Liver (tissue), 9 donors: ENCODE data around the gene PGM1. TPM values are rescaled to one million over a fixed set of nuclear protein-coding genes. Genes with fewer than 3 reads are reported as not detected.

ENCODE experiments used
- DNase-seq: peaks from one replicate; pipeline ENCODE4 v3.0.0-alpha.2; 2017; ENCODE audit warnings: low spot score
- H3K27ac ChIP-seq, 2 donors: one replicate each; pipeline ENCODE4 v1.7.0; 2013; ENCODE audit warnings: inconsistent platforms in 2 of 2, low read length in 2 of 2, control low read depth in 1 of 2, low read depth in 1 of 2, mild to moderate bottlenecking in 1 of 2
- H3K27me3 ChIP-seq, 4 donors: one replicate each; pipeline versions ENCODE4 v1.6.1 to v1.7.0; 2013; ENCODE audit warnings: low read length in 3 of 4, inconsistent platforms in 1 of 4, mild to moderate bottlenecking in 1 of 4, moderate library complexity in 1 of 4; ENCODE audit not compliant: control insufficient read depth in 4 of 4, insufficient read depth in 4 of 4
- H3K36me3 ChIP-seq, 4 donors: one replicate each; pipeline versions ENCODE4 v1.6.1 to v1.7.0; 2013; ENCODE audit warnings: low read length in 3 of 4, mild to moderate bottlenecking in 3 of 4, low read depth in 1 of 4, moderate library complexity in 1 of 4; ENCODE audit not compliant: control insufficient read depth in 4 of 4, insufficient read depth in 3 of 4
- H3K4me1 ChIP-seq, 4 donors: one replicate each; pipeline versions ENCODE4 v1.6.1 to v1.7.0; 2013; ENCODE audit warnings: low read length in 3 of 4, mild to moderate bottlenecking in 3 of 4, moderate library complexity in 1 of 4; ENCODE audit not compliant: control insufficient read depth in 4 of 4, insufficient read depth in 4 of 4
- H3K4me3 ChIP-seq, 3 donors: one replicate each; pipeline versions ENCODE4 v1.6.1 to v1.7.0; 2013; ENCODE audit warnings: low read length in 3 of 3, control low read depth in 1 of 3, low read depth in 1 of 3, mild to moderate bottlenecking in 1 of 3
- H3K9ac ChIP-seq, 2 donors: one replicate each; pipeline ENCODE4 v1.7.0; 2013; ENCODE audit warnings: low read length in 2 of 2, mild to moderate bottlenecking in 2 of 2, moderate library complexity in 2 of 2, control low read depth in 1 of 2, low read depth in 1 of 2
- H3K9me3 ChIP-seq, 4 donors: one replicate each; pipeline versions ENCODE4 v1.6.1 to v1.7.0; 2013; ENCODE audit warnings: low read length in 3 of 4; ENCODE audit not compliant: control insufficient read depth in 4 of 4
- CTCF ChIP-seq: fragments of 150-350 bp; IDR thresholded peaks from 2 replicates; pipeline ENCODE4 v1.5.1; 2017; ENCODE audit warnings: improper control_type of control experiment, low read depth, low read length; ENCODE audit not compliant: missing input control
- EGR1 ChIP-seq, 2 donors: IDR thresholded peaks; 2 replicates each; pipeline ENCODE4 v1.6.1; 2016 to 2018; ENCODE audit warnings: antibody characterized with exemption in 2 of 2, low read depth in 2 of 2
- FOXA1 ChIP-seq: IDR thresholded peaks from 2 replicates; pipeline ENCODE4 v1.6.1; 2016; ENCODE audit warnings: antibody characterized with exemption
- HNF4A ChIP-seq, 2 donors: conservative IDR thresholded peaks; 2 replicates each; pipeline ENCODE4 v1.6.1; 2016; ENCODE audit warnings: antibody characterized with exemption in 2 of 2, mild to moderate bottlenecking in 2 of 2
- MAX ChIP-seq: IDR thresholded peaks from 2 replicates; pipeline ENCODE4 v1.6.1; 2016; ENCODE audit warnings: antibody characterized with exemption
- NR2F2 ChIP-seq: IDR thresholded peaks from 2 replicates; pipeline ENCODE4 v1.6.1; 2016; ENCODE audit warnings: antibody characterized with exemption
- RAD21 ChIP-seq, 2 donors: IDR thresholded peaks; 2 replicates each; pipeline ENCODE4 v1.6.1; 2016; ENCODE audit warnings: antibody characterized with exemption in 2 of 2, mild to moderate bottlenecking in 2 of 2
- REST ChIP-seq: IDR thresholded peaks from 2 replicates; pipeline ENCODE4 v1.6.1; 2016; ENCODE audit warnings: antibody characterized with exemption, mild to moderate bottlenecking
- RXRA ChIP-seq, 2 donors: IDR thresholded peaks; 2 replicates each; pipeline ENCODE4 v1.6.1; 2017 to 2018; ENCODE audit warnings: antibody characterized with exemption in 2 of 2, mild to moderate bottlenecking in 1 of 2
- SP1 ChIP-seq: IDR thresholded peaks from 2 replicates; pipeline ENCODE4 v1.6.1; 2018; ENCODE audit warnings: antibody characterized with exemption, mild to moderate bottlenecking
- YY1 ChIP-seq: IDR thresholded peaks from 2 replicates; pipeline ENCODE4 v1.6.1; 2016; ENCODE audit warnings: antibody characterized with exemption, mild to moderate bottlenecking
- WGBS: extraction: QIAGEN DNeasy Blood & Tissue Kit; methylation state at CpG from one replicate; pipeline ENCODE4 v1.1.7; 2013; 5-methylcytosine and 5-hydroxymethylcytosine counted together
- polyA plus RNA-seq, 2 donors: library from polyadenylated mRNA; stranded (reverse) in 1 of 2; unstranded in 1 of 2; fragments of 200-250 nt in 1 of 2; fragments of >200 nt in 1 of 2; fragmentation: Nextera tagmentation in 1 of 2; extraction: Ambion mirVana in 1 of 2; gene quantifications; one replicate each; pipeline versions ENCODE4 v1.2.1 to v1.2.3, GENCODE V29; 2013 to 2015
- total RNA-seq, 2 donors: library from RNA; depleted of rRNA; stranded (reverse); fragments of >200 nt; gene quantifications; one replicate each; pipeline ENCODE4 v1.2.3, GENCODE V29; 2014
- donor health status: healthy.
- donor health status: healthy.
- donor health status: healthy.
- donor health status: healthy.
- donor health status: healthy.

PGM1 gene
- total and polyA plus RNA-seq, 4 donors, result 57.3 to 224 (median 120) TPM

- peaks cover 14 to 52% (median 22%) of the 10 kb centered on the region in 4 donors for H3K4me1 ChIP-seq
- no peaks in the 10 kb centered on the region for H3K9me3 ChIP-seq
- H3K27ac ChIP-seq, result no peak overlapping the region
- no peak overlapping the region for H3K9ac ChIP-seq
- no peaks in the 10 kb centered on the region for H3K27me3 ChIP-seq
- H3K4me3 ChIP-seq, result no peak overlapping the region
- WGBS, result 78% methylated on average over 1 of the region's 1 CpG
- DNase-seq, result no peak
- TF ChIP-seq RAD21 (IDR thresholded peaks at IDR 0.05) (peak in 1 of 2 donors; percentile 5), MAX (no peak), REST (no peak), CTCF (peak; percentile 36)
- H3K36me3 ChIP-seq, result peaks cover 0 to 5% (median 2%) of the 10 kb centered on the region in 4 donors
Measured at GRCh38 chr1:63624911-63625310, 31.7 kb downstream of the PGM1 start.

GRCh38 chr1:63626222-63626621 lies 33.0 kb downstream of the PGM1 start:
- no peak overlapping the region for H3K4me3 ChIP-seq
- H3K27ac ChIP-seq, result peak overlapping the region in 1 of 2 donors; percentile 44
- H3K4me1 ChIP-seq, result peaks cover 14 to 52% (median 24%) of the 10 kb centered on the region in 4 donors
- TF ChIP-seq RXRA (IDR thresholded peaks at IDR 0.05), result peak; percentile 75 to 79
- peak; percentile 56 to 59 for TF ChIP-seq HNF4A (conservative IDR thresholded peaks at IDR 0.05)
- no peak for TF ChIP-seq EGR1 (IDR thresholded peaks at IDR 0.05; ENCODE audit: low read depth in 2 of 2)
- TF ChIP-seq SP1, result peak; percentile 58
- no peak for TF ChIP-seq REST
- TF ChIP-seq RAD21 (IDR thresholded peaks at IDR 0.05), result peak; percentile 24 to 47
- peak; percentile 58 for TF ChIP-seq YY1
- TF ChIP-seq NR2F2, result no peak
- TF ChIP-seq FOXA1, result no peak
- DNase-seq, result no peak
- H3K36me3 ChIP-seq, result peaks cover 4 to 12% (median 9%) of the 10 kb centered on the region in 4 donors
- no peaks in the 10 kb centered on the region for H3K9me3 ChIP-seq
- H3K9ac ChIP-seq, result no peak overlapping the region
- WGBS, result 33% methylated on average over 2 of the region's 2 CpGs
- H3K27me3 ChIP-seq, result no peaks in the 10 kb centered on the region
